Neutrophil (primary cell): ENCODE results near the gene PEX3.

Source experiments
- H3K27ac ChIP-seq: fragments of 200-600 bp; sonication (generic); 2 replicates; pipeline ENCODE4 v1.5.1; 2016; ENCODE audit warnings: mild to moderate bottlenecking, moderate library complexity
- H3K27me3 ChIP-seq: fragments of 200-600 bp; sonication (generic); 2 replicates; pipeline ENCODE4 v1.6.0; 2016; ENCODE audit warnings: mild to moderate bottlenecking
- H3K36me3 ChIP-seq: fragments of 200-600 bp; sonication (generic); 2 replicates; pipeline ENCODE4 v1.5.1; 2017
- H3K4me1 ChIP-seq, 2 experiments: fragments of 200-600 bp in 1 of 2; sonication (generic) in 1 of 2; 1 replicate in 1 of 2; 2 replicates in 1 of 2; pipeline versions ENCODE4 v1.5.1 to v1.6.1; 2013 to 2016; ENCODE audit warnings: low read depth in 1 of 2, low read length in 1 of 2, mild to moderate bottlenecking in 1 of 2, moderate library complexity in 1 of 2; ENCODE audit not compliant: control insufficient read depth in 1 of 2, insufficient read depth in 1 of 2
- H3K4me3 ChIP-seq, 2 experiments: fragments of 200-600 bp in 1 of 2; sonication (generic) in 1 of 2; 1 replicate in 1 of 2; 2 replicates in 1 of 2; pipeline ENCODE4 v1.5.1; 2013 to 2016; ENCODE audit warnings: low read depth in 1 of 2, low read length in 1 of 2, mild to moderate bottlenecking in 1 of 2, moderate library complexity in 1 of 2
- H3K9me3 ChIP-seq: fragments of 200-600 bp; sonication (generic); 2 replicates; pipeline ENCODE4 v1.5.1; 2016
- CTCF ChIP-seq: fragments of 200-600 bp; sonication (generic); IDR thresholded peaks from 2 replicates; pipeline ENCODE4 v1.5.1; 2016; ENCODE audit warnings: antibody characterized with exemption

Gene PEX3

GRCh38 chr6:143485967-143486366 is 35.4 kb downstream of the PEX3 start:
- Histone ChIP-seq H3K4me1 (no peaks in the 10 kb centered on the region), H3K36me3 (no peaks in the 10 kb centered on the region), H3K4me3 (no peak overlapping the region), H3K27me3 (no peaks in the 10 kb centered on the region), H3K27ac (no peak overlapping the region), H3K9me3 (no peaks in the 10 kb centered on the region)
- TF ChIP-seq CTCF: no peak

- Histone ChIP-seq H3K27me3 (no peaks in the 10 kb centered on the region), H3K4me3 (no peak overlapping the region), H3K4me1 (no peaks in the 10 kb centered on the region), H3K36me3 (no peaks in the 10 kb centered on the region), H3K9me3 (no peaks in the 10 kb centered on the region), H3K27ac (no peak overlapping the region)
- no peak for TF ChIP-seq CTCF
These were observed 36.1 kb downstream of the PEX3 start for GRCh38 chr6:143486752-143487151.

GRCh38 chr6:143490244-143490643 is 39.6 kb downstream of the PEX3 start:
- H3K27ac ChIP-seq: no peak overlapping the region
- H3K4me1 ChIP-seq: no peaks in the 10 kb centered on the region
- H3K9me3 ChIP-seq: no peaks in the 10 kb centered on the region
- H3K4me3 ChIP-seq: no peak overlapping the region
- peaks cover 10% of the 10 kb centered on the region for H3K36me3 ChIP-seq
- H3K27me3 ChIP-seq: no peaks in the 10 kb centered on the region
- no peak for TF ChIP-seq CTCF

- H3K27me3 ChIP-seq: no peaks in the 10 kb centered on the region
- H3K27ac ChIP-seq: no peak overlapping the region
- no peak overlapping the region for H3K4me3 ChIP-seq
- H3K4me1 ChIP-seq: no peaks in the 10 kb centered on the region
- peaks cover 16% of the 10 kb centered on the region for H3K36me3 ChIP-seq
- no peaks in the 10 kb centered on the region for H3K9me3 ChIP-seq
- TF ChIP-seq CTCF: no peak
These were observed 40.2 kb downstream of the PEX3 start for GRCh38 chr6:143490775-143491174.

- Histone ChIP-seq H3K27ac (no peak overlapping the region), H3K9me3 (no peaks in the 10 kb centered on the region), H3K4me3 (no peak overlapping the region), H3K27me3 (no peaks in the 10 kb centered on the region), H3K4me1 (no peaks in the 10 kb centered on the region), H3K36me3 (peaks cover 53% of the 10 kb centered on the region)
- TF ChIP-seq CTCF: no peak
These were observed 46.4 kb downstream of the PEX3 start for GRCh38 chr6:143496974-143497373.

GRCh38 chr6:143498428-143498827 is 47.8 kb downstream of the PEX3 start:
- Histone ChIP-seq H3K36me3 (peaks cover 58% of the 10 kb centered on the region), H3K27ac (no peak overlapping the region)

More at GRCh38 chr6:143498428-143498827, 47.8 kb downstream of the PEX3 start:
- H3K27me3 ChIP-seq: no peaks in the 10 kb centered on the region
- H3K4me3 ChIP-seq: no peak overlapping the region
- no peaks in the 10 kb centered on the region for H3K9me3 ChIP-seq
- H3K4me1 ChIP-seq: no peaks in the 10 kb centered on the region
- TF ChIP-seq CTCF: no peak
